ENCODE results near the gene PGP.

DNA sequence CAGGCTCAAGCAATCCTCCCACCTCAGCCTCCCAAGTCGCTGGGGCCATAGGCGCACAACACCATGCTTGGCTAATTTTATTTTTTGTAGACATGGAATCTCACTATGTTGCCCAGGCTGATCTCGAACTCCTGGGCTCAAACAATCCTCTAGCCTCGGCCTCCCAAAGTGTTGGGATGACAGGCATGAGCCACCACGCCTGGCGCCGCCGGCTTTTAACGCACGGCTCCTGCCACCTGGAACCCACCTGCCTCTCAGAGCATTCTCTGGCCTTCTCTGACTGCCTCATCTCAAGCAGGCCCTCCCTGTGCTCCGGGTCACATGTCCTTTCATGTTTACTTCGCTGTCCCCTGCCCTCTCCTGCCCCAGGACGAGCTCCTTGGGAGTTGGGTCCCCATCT is 28.6 kb downstream of the PGP start:
- TF ChIP-seq EZH2 (IDR thresholded peaks at IDR 0.05; ENCODE audit: borderline replicate concordance, low read depth, low read length, severe bottlenecking) (no peak), CTCF (IDR thresholded peaks at IDR 0.05; ENCODE audit: borderline replicate concordance, extremely low read depth, low read length, poor library complexity, severe bottlenecking) (no peak)

All from DND-41 (cell line).